Measurements from ENCODE around the gene TPSD1. TPM values are rescaled to one million over a fixed set of nuclear protein-coding genes. Genes with fewer than 3 reads are reported as not detected.

Gene TPSD1
- total and polyA plus RNA-seq, 10 of the 15 experiments (the other 5 are each of a cell fraction or from before 2014, with no cell fraction given): not detected

DNA sequence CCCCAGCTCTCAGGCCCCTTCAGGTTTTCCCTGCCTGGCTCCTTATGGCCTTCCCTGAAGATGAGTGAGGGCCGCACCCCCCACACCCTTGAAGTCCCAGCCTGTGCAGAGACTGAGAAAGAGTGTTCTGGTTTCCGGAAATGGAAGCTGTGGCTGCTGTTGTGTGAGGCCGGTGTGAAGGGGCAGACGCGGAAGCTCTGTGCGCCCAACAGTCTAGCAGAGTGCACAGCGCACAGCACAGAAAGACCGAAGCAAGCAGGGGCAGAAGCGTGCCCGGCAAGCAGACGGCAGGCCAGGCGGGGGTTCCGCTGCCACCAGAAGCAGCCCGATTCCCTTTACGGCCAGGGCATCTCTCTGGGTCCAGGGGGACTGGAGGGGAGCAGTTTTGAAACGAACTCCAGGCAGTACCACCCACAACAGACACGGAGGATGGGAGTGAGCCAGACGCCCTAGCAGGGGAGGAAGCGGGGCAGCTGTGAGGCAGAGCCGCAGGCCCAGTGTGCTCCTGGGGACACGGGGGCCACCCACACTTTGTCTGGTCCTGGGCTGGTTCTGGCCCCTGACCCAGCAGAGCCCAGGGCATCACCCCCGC lies 47.5 kb upstream of the TPSD1 start:
- FAIRE-seq (no peak), ATAC-seq (no peak), DNase-seq (ENCODE audit: low read depth, low spot score) (no peak)
- Histone ChIP-seq H3K4me3 (no peak overlapping the region), H3K27ac (ENCODE audit: control insufficient read depth, insufficient read depth) (no peak overlapping the region), H2AFZ (ENCODE audit: control insufficient read depth, low read depth, low read length) (no peak overlapping the region), H3K4me1 (ENCODE audit: control insufficient read depth, insufficient read depth, low read length) (no peaks in the 10 kb centered on the region), H3K79me2 (ENCODE audit: control insufficient read depth, insufficient read depth, low read length) (no peaks in the 10 kb centered on the region), H3K36me3 (ENCODE audit: control insufficient read depth in 2 of 2, insufficient read depth in 2 of 2, low read length in 1 of 2) (no peaks in the 10 kb centered on the region), H3K9me3 (replicated peaks; ENCODE audit: control insufficient read depth, insufficient read depth, low read length) (no peaks in the 10 kb centered on the region), H3K9ac (ENCODE audit: control insufficient read depth, insufficient read depth, low read length) (no peak overlapping the region), H4K20me1 (ENCODE audit: control insufficient read depth, insufficient read depth) (no peaks in the 10 kb centered on the region), H3K27me3 (replicated peaks in 1 of 2; ENCODE audit: control insufficient read depth in 2 of 2, insufficient read depth in 2 of 2, low read length in 1 of 2) (no peaks in the 10 kb centered on the region), H3K4me2 (ENCODE audit: control insufficient read depth, insufficient read depth) (no peak overlapping the region)
- no peak for TF ChIP-seq CHD2 (IDR thresholded peaks at IDR 0.05; ENCODE audit: borderline replicate concordance, low read depth, low read length)
- no peak for TF ChIP-seq SUZ12 (IDR thresholded peaks at IDR 0.05; ENCODE audit: unreplicated experiment)
- TF ChIP-seq, protein P1, sequence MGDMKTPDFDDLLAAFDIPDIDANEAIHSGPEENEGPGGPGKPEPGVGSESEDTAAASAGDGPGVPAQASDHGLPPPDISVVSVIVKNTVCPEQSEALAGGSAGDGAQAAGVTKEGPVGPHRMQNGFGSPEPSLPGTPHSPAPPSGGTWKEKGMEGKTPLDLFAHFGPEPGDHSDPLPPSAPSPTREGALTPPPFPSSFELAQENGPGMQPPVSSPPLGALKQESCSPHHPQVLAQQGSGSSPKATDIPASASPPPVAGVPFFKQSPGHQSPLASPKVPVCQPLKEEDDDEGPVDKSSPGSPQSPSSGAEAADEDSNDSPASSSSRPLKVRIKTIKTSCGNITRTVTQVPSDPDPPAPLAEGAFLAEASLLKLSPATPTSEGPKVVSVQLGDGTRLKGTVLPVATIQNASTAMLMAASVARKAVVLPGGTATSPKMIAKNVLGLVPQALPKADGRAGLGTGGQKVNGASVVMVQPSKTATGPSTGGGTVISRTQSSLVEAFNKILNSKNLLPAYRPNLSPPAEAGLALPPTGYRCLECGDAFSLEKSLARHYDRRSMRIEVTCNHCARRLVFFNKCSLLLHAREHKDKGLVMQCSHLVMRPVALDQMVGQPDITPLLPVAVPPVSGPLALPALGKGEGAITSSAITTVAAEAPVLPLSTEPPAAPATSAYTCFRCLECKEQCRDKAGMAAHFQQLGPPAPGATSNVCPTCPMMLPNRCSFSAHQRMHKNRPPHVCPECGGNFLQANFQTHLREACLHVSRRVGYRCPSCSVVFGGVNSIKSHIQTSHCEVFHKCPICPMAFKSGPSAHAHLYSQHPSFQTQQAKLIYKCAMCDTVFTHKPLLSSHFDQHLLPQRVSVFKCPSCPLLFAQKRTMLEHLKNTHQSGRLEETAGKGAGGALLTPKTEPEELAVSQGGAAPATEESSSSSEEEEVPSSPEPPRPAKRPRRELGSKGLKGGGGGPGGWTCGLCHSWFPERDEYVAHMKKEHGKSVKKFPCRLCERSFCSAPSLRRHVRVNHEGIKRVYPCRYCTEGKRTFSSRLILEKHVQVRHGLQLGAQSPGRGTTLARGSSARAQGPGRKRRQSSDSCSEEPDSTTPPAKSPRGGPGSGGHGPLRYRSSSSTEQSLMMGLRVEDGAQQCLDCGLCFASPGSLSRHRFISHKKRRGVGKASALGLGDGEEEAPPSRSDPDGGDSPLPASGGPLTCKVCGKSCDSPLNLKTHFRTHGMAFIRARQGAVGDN (IDR thresholded peaks at IDR 0.05): no peak
- TF ChIP-seq TCF12 (IDR thresholded peaks at IDR 0.05; ENCODE audit: low read depth, low read length): no peak
- TF ChIP-seq CHD1 (IDR thresholded peaks at IDR 0.05; ENCODE audit: low read depth, low read length): no peak
- no peak for TF ChIP-seq MEF2B (IDR thresholded peaks at IDR 0.05; ENCODE audit: partially characterized antibody, poor library complexity, severe bottlenecking)
- no peak for TF ChIP-seq SMARCA5 (IDR thresholded peaks at IDR 0.05)
- no peak for TF ChIP-seq HDAC6 (IDR thresholded peaks at IDR 0.05; ENCODE audit: unreplicated experiment)
- no peak for TF ChIP-seq NRF1 (conservative IDR thresholded peaks at IDR 0.05; ENCODE audit: low read depth, low read length)
- TF ChIP-seq NFXL1 (IDR thresholded peaks at IDR 0.05; ENCODE audit: borderline replicate concordance): no peak
- no peak for TF ChIP-seq ZNF622 (IDR thresholded peaks at IDR 0.05)
- TF ChIP-seq RAD51 (IDR thresholded peaks at IDR 0.05): no peak
- no peak for TF ChIP-seq HDAC2 (IDR thresholded peaks at IDR 0.05)
- TF ChIP-seq POLR2AphosphoS5 (IDR thresholded peaks at IDR 0.05; ENCODE audit: low read length): no peak
- TF ChIP-seq CBX5 (IDR thresholded peaks at IDR 0.05; ENCODE audit: low read depth): no peak
- no peak for TF ChIP-seq ZZZ3 (IDR thresholded peaks at IDR 0.05; ENCODE audit: control insufficient read depth, insufficient read length, low read depth)
- TF ChIP-seq, protein P2, sequence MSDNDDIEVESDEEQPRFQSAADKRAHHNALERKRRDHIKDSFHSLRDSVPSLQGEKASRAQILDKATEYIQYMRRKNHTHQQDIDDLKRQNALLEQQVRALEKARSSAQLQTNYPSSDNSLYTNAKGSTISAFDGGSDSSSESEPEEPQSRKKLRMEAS (IDR thresholded peaks at IDR 0.05; ENCODE audit: low read depth, low read length): no peak
- WGBS (ENCODE audit: insufficient coverage, insufficient replicate concordance, low lambda C conversion rate, missing lambda C conversion rate): 15% methylated on average over 22 of the region's 22 CpGs
- BruUV-seq (replicated peaks): no TSS peak
- in situ Hi-C loops (cut with MboI): no loop called here
- ChIA-PET SMC1A (ENCODE audit: uncharacterized antibody, unreplicated experiment) (no interaction called here), CTCF (interaction anchor here (0.5 kb wide), 1 partner anchor 404 kb away, joined by 3 read pairs; the partner anchor contains the start of genes CRAMP1 and IFT140), POLR2A (no interaction called here), RAD21 (ENCODE audit: unreplicated experiment) (no interaction called here)
- intact Hi-C loops (cut with micrococcal nuclease; ENCODE audit: unreplicated experiment): no loop called here
